ENCODE measurements around the gene AKNAD1.

GRCh38 chr1:108892356-108893140, 35.7 kb upstream of the AKNAD1 start:
- TF ChIP-seq EZH2 (IDR thresholded peaks at IDR 0.05): no peak
- TF ChIP-seq POLR2AphosphoS5 (IDR thresholded peaks at IDR 0.05; ENCODE audit: borderline replicate concordance, low read depth, low read length): no peak

All from SK-N-MC (cell line).